PFSK-1 (cell line): Measurements from ENCODE around the gene MYO7B.

ENCODE experiments used
- POLR2AphosphoS5 ChIP-seq: IDR thresholded peaks from 2 replicates; pipeline ENCODE4 v1.6.1; 2012; ENCODE audit warnings: low read depth, mild to moderate bottlenecking, control low read depth, low read length, moderate library complexity
- REST ChIP-seq, 2 experiments: IDR thresholded peaks; 2 replicates each; pipeline versions ENCODE4 v1.6.1 to v1.8.0; 2011 to 2012; ENCODE audit warnings: low read depth in 2 of 2, low read length in 2 of 2, control low read depth in 1 of 2, inconsistent platforms in 1 of 2, mild to moderate bottlenecking in 1 of 2, moderate library complexity in 1 of 2; ENCODE audit not compliant: insufficient read depth in 1 of 2
- SIN3A ChIP-seq: IDR thresholded peaks from 2 replicates; pipeline ENCODE4 v1.6.1; 2012; ENCODE audit warnings: mild to moderate bottlenecking, low read length, moderate library complexity, borderline replicate concordance; ENCODE audit not compliant: insufficient read depth

GRCh38 chr2:127506510-127506909, 29.0 kb upstream of the MYO7B start:
- TF ChIP-seq POLR2AphosphoS5, result no peak
- TF ChIP-seq SIN3A, result no peak
- TF ChIP-seq REST (IDR thresholded peaks at IDR 0.05; ENCODE audit: insufficient read depth in 1 of 2, low read depth in 2 of 2, low read length in 2 of 2), result no peak
